Smooth muscle cell of bladder (primary cell): Measurements from ENCODE around the gene PGBD1. TPM values are rescaled to one million over a fixed set of nuclear protein-coding genes. Genes with fewer than 3 reads are reported as not detected.

Experiments used
- total RNA-seq: library from RNA; depleted of rRNA; stranded (reverse); fragments of >200 nt; gene quantifications from 2 replicates; pipeline ENCODE4 v1.2.3, GENCODE V29; 2014

PGBD1 gene, protein sequence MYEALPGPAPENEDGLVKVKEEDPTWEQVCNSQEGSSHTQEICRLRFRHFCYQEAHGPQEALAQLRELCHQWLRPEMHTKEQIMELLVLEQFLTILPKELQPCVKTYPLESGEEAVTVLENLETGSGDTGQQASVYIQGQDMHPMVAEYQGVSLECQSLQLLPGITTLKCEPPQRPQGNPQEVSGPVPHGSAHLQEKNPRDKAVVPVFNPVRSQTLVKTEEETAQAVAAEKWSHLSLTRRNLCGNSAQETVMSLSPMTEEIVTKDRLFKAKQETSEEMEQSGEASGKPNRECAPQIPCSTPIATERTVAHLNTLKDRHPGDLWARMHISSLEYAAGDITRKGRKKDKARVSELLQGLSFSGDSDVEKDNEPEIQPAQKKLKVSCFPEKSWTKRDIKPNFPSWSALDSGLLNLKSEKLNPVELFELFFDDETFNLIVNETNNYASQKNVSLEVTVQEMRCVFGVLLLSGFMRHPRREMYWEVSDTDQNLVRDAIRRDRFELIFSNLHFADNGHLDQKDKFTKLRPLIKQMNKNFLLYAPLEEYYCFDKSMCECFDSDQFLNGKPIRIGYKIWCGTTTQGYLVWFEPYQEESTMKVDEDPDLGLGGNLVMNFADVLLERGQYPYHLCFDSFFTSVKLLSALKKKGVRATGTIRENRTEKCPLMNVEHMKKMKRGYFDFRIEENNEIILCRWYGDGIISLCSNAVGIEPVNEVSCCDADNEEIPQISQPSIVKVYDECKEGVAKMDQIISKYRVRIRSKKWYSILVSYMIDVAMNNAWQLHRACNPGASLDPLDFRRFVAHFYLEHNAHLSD
- 2.7 and 3.3 TPM in 2 replicates for total RNA-seq

DNA sequence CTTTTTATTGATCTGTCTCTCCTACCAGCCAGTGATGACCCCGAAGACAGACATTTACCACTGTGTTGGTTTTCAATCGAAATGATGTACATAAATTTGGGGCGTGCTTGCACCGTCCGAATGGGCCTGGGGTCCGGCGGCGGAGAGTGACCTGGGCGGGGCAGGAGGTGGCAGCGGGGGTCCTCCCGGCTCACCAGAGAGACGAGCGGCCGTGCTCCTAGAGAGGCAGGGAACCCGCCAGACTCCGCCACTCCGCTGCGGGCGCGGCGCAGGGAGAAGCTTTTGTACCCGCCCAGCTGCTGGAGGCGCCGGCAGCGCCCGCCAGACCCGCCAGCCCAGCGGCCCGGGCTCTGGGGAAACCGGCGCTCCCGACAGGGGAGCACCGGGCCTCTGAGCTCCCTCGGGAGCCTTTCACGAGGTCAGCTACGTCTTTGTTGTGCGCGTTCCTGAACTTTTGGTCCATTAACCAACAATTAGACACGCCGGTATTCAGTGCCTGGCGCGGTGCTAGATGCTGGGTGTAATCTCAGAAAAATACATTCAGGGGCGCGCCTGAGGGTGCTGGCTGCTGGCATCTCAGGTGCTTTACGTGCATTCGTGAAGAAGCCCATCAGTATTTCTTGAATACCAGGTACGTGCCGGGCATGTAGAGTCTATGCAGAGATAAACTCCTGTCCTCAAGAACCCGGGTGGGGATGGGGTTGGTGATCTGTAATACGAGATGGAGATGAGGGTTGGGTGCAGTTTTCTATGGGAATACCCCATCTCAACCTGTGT is at the start of gene PGBD1:
PGBD1 (plus strand) TSS at position 285 of the 777 bp plus-strand sequence. CDS start 2,242 bp downstream, outside the sequence.

DNA sequence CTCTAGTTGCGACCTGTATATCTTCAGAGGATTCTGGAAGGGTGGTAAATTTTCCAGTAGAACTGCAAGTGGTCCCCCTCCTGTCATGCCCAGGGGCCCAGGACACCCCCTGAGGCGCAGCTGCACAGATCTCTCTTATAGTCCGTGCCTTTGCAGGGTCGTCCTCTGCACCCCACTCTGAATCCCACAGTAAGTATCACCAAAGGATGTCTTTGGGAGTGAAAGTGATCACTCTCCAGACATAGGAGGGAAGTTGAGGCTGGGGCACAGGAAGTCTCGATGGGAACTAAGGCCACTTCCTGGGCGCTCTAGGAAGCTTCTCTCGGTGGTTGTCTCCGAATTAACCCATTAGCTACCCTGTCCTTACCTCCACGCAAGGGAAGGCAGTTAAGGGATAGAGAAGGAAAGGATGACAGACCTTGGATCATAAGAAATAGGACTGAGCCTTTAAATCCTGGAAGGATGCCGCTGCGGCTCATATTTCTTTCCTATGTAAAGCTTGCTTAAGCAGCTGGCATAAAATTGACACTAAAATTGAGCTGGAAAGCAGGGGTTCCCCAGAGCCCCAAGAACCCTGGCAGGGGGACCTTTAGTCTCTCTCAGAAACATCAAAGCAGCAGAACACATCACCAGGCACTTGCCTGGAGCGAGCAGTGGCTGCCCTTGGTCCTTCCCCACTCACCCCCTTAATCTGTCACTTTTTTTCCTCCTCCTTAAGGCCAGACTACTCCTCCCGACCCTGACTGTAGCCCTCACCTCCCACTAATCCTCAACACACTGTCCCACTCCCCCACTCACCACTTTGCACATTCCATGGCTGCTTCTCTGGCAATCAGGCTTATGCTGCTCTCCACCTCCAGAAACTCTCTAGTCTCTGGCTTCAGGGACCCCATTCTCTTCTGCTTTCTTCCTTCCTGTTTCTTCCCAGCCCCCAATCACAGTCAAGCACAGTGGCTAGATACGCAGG is 29.1 kb upstream of the PGBD1 start, which contains the start of gene ZKSCAN4:
ZKSCAN4 (minus strand) TSS at position 261 of the 967 bp plus-strand sequence. CDS start 289 bp downstream, outside the sequence.

DNA sequence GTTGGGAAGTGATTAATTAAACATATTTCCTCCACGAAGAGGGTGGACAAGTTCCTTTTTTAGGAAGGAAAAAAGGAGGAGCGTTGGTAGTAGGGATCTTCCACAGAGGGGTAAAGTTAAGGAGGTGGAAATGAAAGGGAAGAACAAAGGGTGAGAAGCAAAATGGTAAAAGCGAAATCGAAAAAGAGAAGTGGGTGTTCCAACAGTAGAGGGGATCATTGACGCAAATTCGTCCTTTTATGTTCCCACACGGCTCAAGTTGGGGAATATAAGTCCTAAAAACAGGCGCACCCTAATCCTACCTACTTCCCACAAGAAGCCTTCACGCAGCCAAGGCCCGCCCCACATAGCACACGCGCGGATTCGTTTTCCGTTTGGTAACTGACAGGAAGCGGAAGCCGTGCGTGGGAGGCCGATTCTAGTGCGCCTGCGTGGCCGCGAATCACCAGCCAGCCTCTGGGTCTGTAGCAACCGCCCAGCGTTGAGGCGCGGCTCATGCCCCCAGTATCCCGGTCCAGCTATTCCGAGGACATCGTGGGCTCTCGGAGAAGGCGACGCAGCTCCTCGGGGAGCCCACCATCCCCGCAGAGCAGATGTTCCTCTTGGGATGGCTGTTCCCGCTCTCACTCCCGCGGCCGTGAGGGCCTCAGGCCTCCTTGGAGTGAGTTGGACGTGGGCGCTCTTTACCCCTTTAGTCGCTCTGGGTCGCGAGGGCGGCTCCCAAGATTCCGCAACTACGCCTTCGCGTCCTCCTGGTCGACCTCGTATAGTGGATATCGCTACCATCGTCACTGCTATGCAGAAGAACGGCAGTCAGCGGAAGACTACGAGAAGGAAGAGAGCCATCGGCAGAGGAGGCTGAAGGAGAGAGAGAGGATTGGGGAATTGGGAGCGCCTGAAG is 22.2 kb upstream of the PGBD1 start, which contains the start of gene NKAPL:
NKAPL (plus strand) TSS at position 421 of the 901 bp plus-strand sequence; CDS start at position 496, 75 bp downstream.

DNA sequence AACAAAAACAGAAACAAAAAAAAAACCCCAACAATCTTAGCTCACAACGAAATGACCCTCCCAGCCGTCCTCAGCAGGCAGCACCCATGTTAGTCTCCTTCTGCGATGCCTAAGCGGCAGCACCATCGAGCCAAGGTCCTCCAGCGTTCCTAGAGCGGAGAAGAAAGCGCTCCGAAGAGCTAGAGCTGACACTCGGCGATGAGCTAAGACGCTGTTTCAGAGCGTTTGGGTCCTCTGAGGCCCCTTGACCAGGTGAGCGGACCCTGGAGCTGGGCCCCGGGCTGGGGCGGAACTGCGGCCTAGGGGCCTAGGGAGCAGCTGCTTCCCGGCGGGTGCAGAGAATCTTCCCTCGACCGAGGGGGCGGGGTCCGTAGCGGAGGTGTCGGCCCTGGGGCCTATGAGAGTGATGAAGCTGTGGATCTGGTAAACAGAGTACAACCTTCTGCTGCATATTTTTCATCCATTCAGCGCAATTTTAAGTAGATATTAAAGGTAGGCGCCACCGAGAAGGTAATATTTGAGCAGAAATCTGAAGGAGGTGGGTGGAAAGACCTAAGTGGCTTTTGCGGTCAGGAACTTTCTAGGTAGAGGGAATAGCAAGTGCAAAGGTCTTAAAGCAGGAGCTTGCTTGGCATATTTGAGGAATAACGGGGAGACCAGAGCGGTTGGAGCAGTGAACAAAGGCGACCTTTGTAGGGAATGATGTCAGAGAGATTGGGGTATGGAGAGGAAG is 14.2 kb upstream of the PGBD1 start, which contains the start of gene ZSCAN26:
ZSCAN26 (plus strand) TSS at position 182 of the 733 bp plus-strand sequence. CDS start 4,777 bp downstream, outside the sequence.

DNA sequence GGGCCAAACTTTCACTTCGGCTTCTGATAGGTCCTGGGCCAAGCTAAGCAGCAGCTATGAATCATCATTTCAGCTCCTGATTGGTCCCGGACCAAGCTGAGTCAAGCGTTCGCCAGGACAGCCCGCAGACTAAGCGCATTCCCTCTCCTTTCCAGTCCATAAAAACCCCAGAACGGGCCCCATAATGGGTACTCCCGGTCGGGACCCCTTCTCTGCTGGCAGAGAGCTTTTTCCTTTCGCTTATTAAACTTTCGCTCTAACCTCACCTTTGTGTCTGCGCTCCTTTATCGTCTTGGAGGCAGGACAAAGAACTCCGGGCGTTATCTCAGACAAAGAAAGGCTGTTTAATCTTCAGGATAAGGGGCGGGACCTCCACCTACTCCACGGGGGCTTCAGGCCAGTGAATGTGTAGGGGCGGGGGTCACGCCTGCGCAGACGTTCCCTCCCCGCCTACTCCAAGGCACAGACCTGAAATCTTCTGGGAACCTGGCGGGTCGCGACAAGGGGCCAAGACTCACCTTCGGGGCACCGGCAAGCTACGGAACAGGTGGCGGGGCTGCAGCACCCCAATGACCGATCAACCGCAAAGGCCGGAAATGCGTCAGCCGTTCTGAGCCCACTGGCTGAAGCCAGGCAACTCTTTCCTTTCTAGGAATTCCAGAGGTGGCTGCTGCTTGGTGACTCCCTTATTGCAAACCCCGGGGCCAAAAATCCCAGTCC is 54.4 kb downstream of the PGBD1 start, which contains the start of gene ZSCAN31:
ZSCAN31 (minus strand) TSS at position 585 of the 720 bp plus-strand sequence. CDS start 6,465 bp downstream, outside the sequence.

DNA sequence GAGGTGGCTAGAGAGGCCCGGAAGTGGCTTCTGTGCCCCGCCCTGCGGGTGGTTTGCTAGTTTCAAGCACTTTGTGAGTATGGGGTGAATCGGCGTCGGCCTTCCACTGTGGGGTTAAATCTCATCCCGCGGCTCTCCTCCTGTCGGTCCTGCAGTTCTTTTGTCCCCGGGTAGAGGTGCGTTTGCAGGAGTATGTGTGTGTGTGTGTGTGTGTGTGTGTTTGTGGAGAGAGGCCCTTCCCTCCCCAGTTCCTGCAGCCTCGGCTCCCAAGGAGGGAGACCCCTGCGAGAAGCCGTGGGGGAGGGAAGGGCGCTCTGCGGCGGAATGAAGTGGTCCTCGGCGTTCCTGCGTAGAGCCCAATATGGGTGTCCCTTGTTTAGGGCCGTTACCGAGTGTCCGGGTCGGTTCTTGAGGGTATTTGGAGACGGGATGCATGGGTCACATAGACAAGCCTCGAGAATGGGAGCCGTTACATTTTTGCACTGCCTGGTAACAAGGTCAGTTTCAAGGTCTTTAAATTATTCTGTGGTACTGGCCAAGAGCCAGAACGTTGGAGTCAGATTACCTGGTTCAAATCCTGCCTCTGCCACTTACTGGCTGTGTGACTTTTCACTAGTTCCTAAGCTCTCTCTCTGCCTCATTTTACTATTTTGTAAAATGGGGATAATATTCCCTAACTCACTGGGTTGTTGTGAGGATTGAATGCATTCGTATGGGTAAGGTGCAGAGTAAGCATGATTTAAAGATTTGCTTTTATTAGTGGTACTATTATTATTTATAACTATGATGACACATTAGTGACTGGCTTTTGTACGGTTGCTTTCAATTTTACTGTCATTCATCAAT is 68.7 kb downstream of the PGBD1 start, which contains the start of gene ZKSCAN3:
ZKSCAN3 (plus strand) TSS at position 56 of the 846 bp plus-strand sequence. CDS start 9,640 bp downstream, outside the sequence.

Other genes with a start within 250 kb of the PGBD1 start
- 0.46 and 0.57 TPM in 2 replicates for gene ZNF165, start 201.0 kb upstream of the PGBD1 start, total RNA-seq
- gene ZSCAN16, start 157.0 kb upstream of the PGBD1 start, total RNA-seq, result 1.8 and 2.8 TPM in 2 replicates
- gene ZKSCAN8, start 139.7 kb upstream of the PGBD1 start, total RNA-seq, result 11.9 and 14.5 TPM in 2 replicates
- 7.3 and 8.8 TPM in 2 replicates for gene ZSCAN9, start 56.3 kb upstream of the PGBD1 start, total RNA-seq
- 5.3 and 5.6 TPM in 2 replicates for gene ZKSCAN4, start 29.3 kb upstream of the PGBD1 start, total RNA-seq
- gene NKAPL, start 22.3 kb upstream of the PGBD1 start, total RNA-seq, result 1.8 and 2.0 TPM in 2 replicates
- gene ZSCAN26, start 14.4 kb upstream of the PGBD1 start, total RNA-seq, result 9.1 and 12.3 TPM in 2 replicates
- 7.8 and 16.2 TPM in 2 replicates for gene ZSCAN31, start 54.6 kb downstream of the PGBD1 start, total RNA-seq
- gene ZKSCAN3, start 68.4 kb downstream of the PGBD1 start, total RNA-seq, result 3.7 and 5.0 TPM in 2 replicates
- 5.4 and 6.6 TPM in 2 replicates for gene ZSCAN12, start 118.2 kb downstream of the PGBD1 start, total RNA-seq
- gene ZSCAN23, start 161.9 kb downstream of the PGBD1 start, total RNA-seq, result 4.4 and 6.0 TPM in 2 replicates
- gene GPX6, start 234.2 kb downstream of the PGBD1 start, total RNA-seq, result not detected in 2 replicates
- not detected in 2 replicates for gene GPX5, start 244.3 kb downstream of the PGBD1 start, total RNA-seq